SK-MEL-5 (cell line): ENCODE data around the gene MEF2C. TPM values are rescaled to one million over a fixed set of nuclear protein-coding genes. Genes with fewer than 3 reads are reported as not detected.
"Not testable (repeated sequence)": the region's sequence is repeated elsewhere in the genome, so short reads cannot be mapped to it uniquely, and the experiment has no call there.

Experiments used
- DNase-seq: peaks from one replicate; pipeline ENCODE4 v3.0.0-alpha.2; 2016; ENCODE audit warnings: low read depth, low spot score
- in situ Hi-C: cut with HindIII; loops from 2 replicates; pipeline ENCODE4 v1.10.0; 2016; ENCODE audit warnings: low sequenced_read_pairs, high pct_unique_total_duplicates, low pct_unique_long_range_greater_than_20kb
- total RNA-seq: library from RNA; depleted of rRNA; stranded (reverse); fragments of >200 nt; shearing (Covaris generic); gene quantifications from 2 replicates; pipeline ENCODE4 v1.2.3, GENCODE V29; 2014

Gene MEF2C
- total RNA-seq, 1 experiment from 2014 or later = 34.2 TPM

- in situ Hi-C loops = no loop called here
- peak; percentile 42 for DNase-seq
These were observed 7.4 kb downstream of the MEF2C start for GRCh38 chr5:88875341-88876234.

DNA sequence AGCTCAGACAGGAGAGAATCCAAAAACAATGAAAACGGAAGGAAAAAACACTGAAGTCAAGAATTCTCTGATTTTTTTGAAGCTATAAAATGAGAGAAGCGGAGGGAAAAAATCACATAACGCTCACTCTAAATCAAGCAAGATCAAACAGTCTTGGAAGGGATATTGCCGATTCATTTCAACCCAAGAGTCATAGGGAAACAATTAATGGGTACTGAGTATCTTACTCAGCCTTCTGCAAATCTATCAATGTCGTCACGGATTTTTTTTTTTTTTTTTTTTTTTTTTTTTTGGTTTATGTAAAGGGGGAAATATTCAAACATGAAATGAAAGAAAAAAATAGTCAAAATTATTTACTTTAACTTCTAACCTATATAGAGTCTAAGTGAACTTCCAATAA lies 9.5 kb downstream of the MEF2C start:
- in situ Hi-C loops = no loop called here
- DNase-seq = no peak

GRCh38 chr5:88872971-88873370 lies 10.0 kb downstream of the MEF2C start:
- in situ Hi-C loops = no loop called here
- no peak for DNase-seq

GRCh38 chr5:88870285-88870684 lies 12.7 kb downstream of the MEF2C start:
- in situ Hi-C loops = no loop called here
- no peak for DNase-seq

DNA sequence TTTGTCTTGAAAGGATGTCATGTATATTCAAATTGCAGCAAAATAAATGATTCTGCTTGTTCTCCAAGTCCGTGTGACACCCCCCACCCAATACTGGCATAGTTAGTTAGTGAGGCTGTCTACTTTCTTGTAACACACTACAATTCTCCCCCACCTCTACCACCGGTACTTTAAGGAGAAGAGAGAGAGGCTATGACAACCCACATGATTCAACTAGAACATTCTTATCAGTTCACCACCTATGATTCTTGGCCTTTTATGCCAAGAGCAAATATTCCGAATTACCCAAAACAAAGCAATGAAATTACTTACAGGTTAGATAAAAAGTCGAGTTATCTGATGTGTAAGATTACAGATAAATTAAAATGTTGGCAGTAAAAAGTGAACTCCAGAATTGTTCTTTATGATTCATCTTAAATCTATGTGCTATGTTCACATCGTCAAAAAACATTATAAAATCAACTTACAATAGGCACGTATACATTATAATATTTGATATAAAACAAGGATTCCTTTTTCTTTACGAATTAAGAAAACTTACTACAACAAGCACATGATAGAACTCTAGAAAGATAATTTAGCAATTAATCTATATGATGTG lies 14.4 kb downstream of the MEF2C start:
- in situ Hi-C loops = no loop called here

DNA sequence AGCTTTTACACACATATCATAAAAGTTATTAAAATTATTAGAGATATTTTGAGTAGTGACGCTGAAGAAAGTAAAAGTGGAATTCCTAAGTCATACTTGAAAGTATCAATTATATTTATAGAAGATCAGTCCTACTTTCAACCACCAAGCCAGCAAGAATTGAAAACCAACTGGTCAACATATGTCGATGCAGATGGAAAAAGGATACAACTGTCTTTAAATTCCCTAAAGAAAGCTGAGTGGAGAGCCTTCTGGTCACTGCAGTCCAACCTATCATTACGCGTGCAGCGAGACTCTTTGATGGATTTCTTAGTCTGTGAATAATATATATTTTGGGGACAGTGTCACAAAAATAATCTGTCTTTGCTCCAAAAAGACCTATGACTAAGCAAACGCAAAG lies 15.3 kb downstream of the MEF2C start:
- no peak for DNase-seq
- in situ Hi-C loops = no loop called here

More for the DNA sequence above, 14.4 kb downstream of the MEF2C start:
- no peak for DNase-seq

DNA sequence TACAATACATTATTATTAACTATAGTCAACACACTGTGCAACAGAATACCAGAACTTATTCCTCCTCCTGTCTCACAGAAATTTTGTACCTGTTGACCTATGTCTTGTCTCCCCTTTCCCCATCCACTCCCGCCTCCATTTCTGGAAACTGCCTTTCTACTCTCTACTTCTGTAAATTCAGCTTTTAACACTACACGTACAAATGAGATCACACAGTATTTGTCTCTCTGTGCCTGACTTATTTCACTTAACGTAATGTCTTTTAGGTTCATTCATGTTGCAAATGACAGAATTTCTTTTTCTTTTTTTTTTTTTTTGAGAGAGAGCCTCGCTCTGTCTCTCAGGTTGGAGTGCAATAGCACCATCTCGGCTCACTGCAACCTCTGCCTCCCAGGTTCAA lies 19.5 kb downstream of the MEF2C start:
- DNase-seq = no peak
- in situ Hi-C loops = no loop called here

GRCh38 chr5:88862547-88863175 lies 20.3 kb downstream of the MEF2C start:
- DNase-seq = no peak
- in situ Hi-C loops = no loop called here

GRCh38 chr5:88861231-88861630 lies 21.8 kb downstream of the MEF2C start:
- in situ Hi-C loops = no loop called here
- DNase-seq = no peak

- in situ Hi-C loops = no loop called here
- no peak for DNase-seq
These were observed 22.5 kb downstream of the MEF2C start for GRCh38 chr5:88860501-88860900.

GRCh38 chr5:88858392-88858791 lies 24.6 kb downstream of the MEF2C start:
- DNase-seq = no peak
- in situ Hi-C loops = no loop called here

- in situ Hi-C loops, DNase-seq: not testable (repeated sequence)
These were observed 26.6 kb downstream of the MEF2C start for GRCh38 chr5:88856381-88856780.

GRCh38 chr5:88854769-88855168 lies 28.2 kb downstream of the MEF2C start:
- in situ Hi-C loops = no loop called here
- DNase-seq = no peak

DNA sequence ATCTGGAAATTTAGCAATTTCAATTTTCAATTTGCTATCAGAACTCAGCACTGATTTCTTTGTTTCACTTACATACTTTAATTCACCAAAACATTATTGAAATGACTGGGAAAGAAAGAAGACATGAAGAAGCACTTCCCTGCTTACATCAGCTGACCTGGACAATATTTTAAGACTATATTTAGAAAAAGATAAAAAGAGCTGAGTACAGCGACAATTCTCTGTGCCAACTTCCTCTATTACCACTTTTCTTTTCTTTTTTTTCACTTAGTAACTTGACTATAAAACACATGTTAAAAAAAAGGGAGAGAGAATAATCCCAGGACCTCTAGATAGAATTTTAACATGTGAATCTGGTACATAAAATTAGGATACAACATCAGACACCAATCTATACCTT lies 35.6 kb downstream of the MEF2C start:
- no peak for DNase-seq
- in situ Hi-C loops = no loop called here

GRCh38 chr5:88846434-88846833 lies 36.5 kb downstream of the MEF2C start:
- DNase-seq = no peak
- in situ Hi-C loops = no loop called here

GRCh38 chr5:88845081-88845697 lies 37.8 kb downstream of the MEF2C start:
- in situ Hi-C loops = no loop called here
- no peak for DNase-seq

DNA sequence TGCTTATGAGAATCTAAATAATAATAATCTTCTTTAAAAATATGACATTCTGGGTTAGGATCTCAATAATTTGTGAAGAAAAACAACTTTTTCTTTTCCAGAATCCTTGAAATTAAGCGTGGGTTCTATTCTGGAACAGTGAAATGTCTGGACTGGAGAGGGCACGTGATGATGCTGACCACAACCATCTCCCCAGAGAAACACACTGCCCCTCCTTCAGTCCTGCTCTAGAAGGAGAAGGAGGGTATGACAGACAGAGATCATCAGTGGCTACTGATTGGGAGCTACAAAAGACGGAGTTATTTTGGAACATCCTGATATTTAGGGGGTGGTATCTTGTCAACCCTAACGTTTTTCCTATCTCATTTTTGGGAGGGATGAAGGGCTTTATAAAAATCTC lies 40.2 kb downstream of the MEF2C start:
- in situ Hi-C loops = no loop called here
- DNase-seq = no peak

- no peak for DNase-seq
- in situ Hi-C loops = no loop called here
These were observed 41.8 kb downstream of the MEF2C start for GRCh38 chr5:88841212-88841611.
